GM23338 (cell line): ENCODE measurements around the gene SLC4A8.

Experiments
- CREB1 ChIP-seq: fragments of 250-450 bp; sonication (Bioruptor Pico); IDR thresholded peaks from 2 replicates; pipeline ENCODE4 v1.5.0; 2020; ENCODE audit warnings: low read depth, mild to moderate bottlenecking, moderate library complexity
- EZH2 ChIP-seq: fragments of 200-600 bp; sonication (generic); IDR thresholded peaks from one replicate; pipeline ENCODE4 v1.8.0; 2017; ENCODE audit warnings: antibody characterized with exemption, mild to moderate bottlenecking, low read depth; ENCODE audit not compliant: unreplicated experiment
- POLR2AphosphoS5 ChIP-seq: IDR thresholded peaks from 2 replicates; pipeline ENCODE4 v1.6.1; 2016; ENCODE audit warnings: antibody characterized with exemption, low read depth
- STAT1 ChIP-seq: IDR thresholded peaks from one replicate; pipeline ENCODE4 v1.6.1; 2016; ENCODE audit warnings: antibody characterized with exemption; ENCODE audit not compliant: unreplicated experiment
- TF ChIP-seq, protein P1 (sequence below), 2 experiments: fragments of 200-600 bp in 1 of 2; sonication (generic) in 1 of 2; conservative IDR thresholded peaks; 2 replicates each; pipeline versions ENCODE4 v1.5.1 to v1.6.1; 2016 to 2017; ENCODE audit warnings: antibody characterized with exemption in 2 of 2, low read depth in 2 of 2, mild to moderate bottlenecking in 2 of 2, moderate library complexity in 1 of 2

DNA sequence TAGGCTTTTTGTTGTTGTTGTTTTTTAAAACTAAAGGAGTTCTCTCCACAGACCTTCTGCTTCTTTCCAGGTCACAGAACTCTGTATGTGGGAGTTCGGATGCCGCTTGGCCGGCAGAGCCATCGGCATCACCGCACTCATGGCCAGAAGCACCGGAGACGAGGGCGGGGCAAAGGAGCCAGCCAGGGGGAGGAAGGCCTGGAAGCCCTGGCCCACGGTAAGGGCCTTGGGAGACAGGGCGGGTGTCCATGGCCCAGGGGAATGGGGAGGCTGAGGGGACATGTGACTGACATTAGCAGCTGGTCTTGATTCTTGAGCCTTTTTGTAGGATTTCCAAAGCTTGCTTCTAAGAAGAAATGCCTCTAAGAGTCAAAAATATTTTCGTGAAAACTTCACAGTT is 26.2 kb downstream of the SLC4A8 start:
- TF ChIP-seq EZH2: no peak
- TF ChIP-seq, protein P1, sequence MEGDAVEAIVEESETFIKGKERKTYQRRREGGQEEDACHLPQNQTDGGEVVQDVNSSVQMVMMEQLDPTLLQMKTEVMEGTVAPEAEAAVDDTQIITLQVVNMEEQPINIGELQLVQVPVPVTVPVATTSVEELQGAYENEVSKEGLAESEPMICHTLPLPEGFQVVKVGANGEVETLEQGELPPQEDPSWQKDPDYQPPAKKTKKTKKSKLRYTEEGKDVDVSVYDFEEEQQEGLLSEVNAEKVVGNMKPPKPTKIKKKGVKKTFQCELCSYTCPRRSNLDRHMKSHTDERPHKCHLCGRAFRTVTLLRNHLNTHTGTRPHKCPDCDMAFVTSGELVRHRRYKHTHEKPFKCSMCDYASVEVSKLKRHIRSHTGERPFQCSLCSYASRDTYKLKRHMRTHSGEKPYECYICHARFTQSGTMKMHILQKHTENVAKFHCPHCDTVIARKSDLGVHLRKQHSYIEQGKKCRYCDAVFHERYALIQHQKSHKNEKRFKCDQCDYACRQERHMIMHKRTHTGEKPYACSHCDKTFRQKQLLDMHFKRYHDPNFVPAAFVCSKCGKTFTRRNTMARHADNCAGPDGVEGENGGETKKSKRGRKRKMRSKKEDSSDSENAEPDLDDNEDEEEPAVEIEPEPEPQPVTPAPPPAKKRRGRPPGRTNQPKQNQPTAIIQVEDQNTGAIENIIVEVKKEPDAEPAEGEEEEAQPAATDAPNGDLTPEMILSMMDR (conservative IDR thresholded peaks at IDR 0.05; ENCODE audit: low read depth in 2 of 2): no peak
- no peak for TF ChIP-seq CREB1 (CRISPR knock-in tag)
- no peak for TF ChIP-seq POLR2AphosphoS5
- TF ChIP-seq STAT1: no peak
